Heart right ventricle (tissue), 16 donors: ENCODE data around the gene F12. TPM values are rescaled to one million over a fixed set of nuclear protein-coding genes. Genes with fewer than 3 reads are reported as not detected.

Source experiments
- ATAC-seq, 8 donors: fragments of 200-7000 bp; cut with Tn5 transposase; one replicate each; pipeline ENCODE4 v1.9.1; 2020; ENCODE audit warnings: mild to moderate bottlenecking in 8 of 8, moderate library complexity in 8 of 8, moderate number of reproducible peaks in 1 of 8
- DNase-seq, 2 donors: peaks; one replicate each; pipeline ENCODE4 v3.0.0-alpha.2; 2020
- H3K27ac ChIP-seq, 10 donors: fragments of 200-600 bp; sonication (generic) in 2 of 10; one replicate each; pipeline versions ENCODE4 v1.5.0 to v1.8.0; 2020 to 2022; ENCODE audit warnings: mild to moderate bottlenecking in 3 of 10
- H3K27me3 ChIP-seq, 7 donors: fragments of 200-600 bp; one replicate each; pipeline ENCODE4 v1.8.0; 2021 to 2022; ENCODE audit warnings: mild to moderate bottlenecking in 2 of 7
- H3K36me3 ChIP-seq, 9 donors: fragments of 200-600 bp; sonication (generic) in 1 of 9; one replicate each; pipeline versions ENCODE4 v1.5.0 to v1.8.0; 2020 to 2022; ENCODE audit warnings: mild to moderate bottlenecking in 2 of 9
- H3K4me1 ChIP-seq, 9 donors: fragments of 200-600 bp; sonication (generic) in 1 of 9; one replicate each; pipeline versions ENCODE4 v1.5.0 to v1.8.0; 2020 to 2022; ENCODE audit warnings: mild to moderate bottlenecking in 4 of 9
- H3K4me3 ChIP-seq, 10 donors: fragments of 200-600 bp; sonication (generic) in 2 of 10; one replicate each; pipeline versions ENCODE4 v1.5.0 to v1.8.0; 2020 to 2022; ENCODE audit warnings: mild to moderate bottlenecking in 7 of 10, moderate library complexity in 2 of 10
- H3K9me3 ChIP-seq, 11 donors: fragments of 200-600 bp in 10 of 11; sonication (generic) in 2 of 11; one replicate each; pipeline versions ENCODE4 v1.5.0 to v1.8.0; 2013 to 2022; ENCODE audit warnings: mild to moderate bottlenecking in 2 of 11, control low read depth in 1 of 11, moderate library complexity in 1 of 11
- CTCF ChIP-seq, 9 donors: fragments of 200-600 bp; sonication (generic) in 2 of 9; IDR thresholded peaks; one replicate each; pipeline versions ENCODE4 v1.5.0 to v1.8.0; 2021 to 2022; ENCODE audit warnings: antibody characterized with exemption in 9 of 9, mild to moderate bottlenecking in 5 of 9, moderate library complexity in 1 of 9
- WGBS, 2 donors: extraction: QIAGEN DNeasy Blood & Tissue Kit; methylation state at CpG; one replicate each; pipeline ENCODE4 v1.1.7; 2013; ENCODE audit warnings: inconsistent platforms in 1 of 2; 5-methylcytosine and 5-hydroxymethylcytosine counted together
- intact Hi-C, 10 donors: fragments of 100-400 bp; cut with DNase I; formaldehyde crosslinking; loops; one replicate each; pipeline versions ENCODE4 v1.11.1 to v1.14.2; 2022
- polyA plus RNA-seq, 2 donors: library from polyadenylated mRNA; stranded (reverse); fragments of 200-250 nt; gene quantifications; one replicate each; pipeline ENCODE4 v1.2.3, GENCODE V29; 2013
- total RNA-seq, 10 donors: library from RNA; stranded (reverse); fragmentation: NEBNext Ultra II Directional in 3 of 10; extraction: Animal tissue kit (Norgen Biotek cat#: 25700) in 3 of 10; gene quantifications; one replicate each; pipeline versions ENCODE4 v1.2.1 to v1.2.4, GENCODE V29; 2021 to 2023
- donor health status: Arrhythmogenic right ventricular cardiomyopathy.
- donor health status: ischemic (EF 13 %, LVEDD 7.1; RV severe dilation, severe dysfunction).
- donor health status: healthy with polysubstance abuse.
- donor health status: DM: no; HTN: yes; CAD: no.
- donor health status: DM: no; HTN: no; CAD: no.
- donor health status: ischemic (EF 25% LVEDD 6.9; RV normal size, moderate dysfunction).
- donor health status: ischemic (EF 25% LVEDD 5.7; RV mildly dilated, moderate dysfunction).
- donor health status: healthy.
- donor health status: DM: yes; HTN: yes; CAD: no.
- donor health status: Ischemic cardiomyopathy.
- donor health status: ischemic (EF 35%, LVEDD 5.7; RV mildly dilated, moderate dysfunction).
- donor health status: nonischemic (EF 11% LVEDD 7.7; RV severe dilation, severe dysfunction).
- donor health status: DM: yes; HTN: yes; CAD: no.
- donor health status: PGD.
- donor health status: ischemic (EF 29% LVEDD 5.4; RV normal size, mild dysfunction).
- donor health status: nonischemic (EF 23%, LVEDD 6.1; RV moderate dilation, normal function).

F12 gene
- total and polyA plus RNA-seq, 12 donors, result 0.25 to 0.37 (median 0.28) TPM; not detected in 9

- WGBS, 2 donors, result 84 to 91% methylated on average over 6 of the region's 6 CpGs
- no peak for TF ChIP-seq CTCF (IDR thresholded peaks at IDR 0.05)
- DNase-seq, result peak; percentile 50 to 61
- Histone ChIP-seq H3K27me3 (no peaks in the 10 kb centered on the region), H3K4me3 (peak overlapping the region in 1 of 10 donors; percentile 88), H3K4me1 (peaks cover 16 to 81% (median 46%) of the 10 kb centered on the region in 9 donors), H3K27ac (peak overlapping the region in 3 of 10 donors; percentile 2 to 96 (median 92)), H3K9me3 (no peaks in the 10 kb centered on the region), H3K36me3 (peaks cover 0 to 49% (median 20%) of the 10 kb centered on the region in 9 donors)
- ATAC-seq, result no peak
- intact Hi-C loops, result no loop called here
Observed at GRCh38 chr5:177429248-177430040, 20.1 kb upstream of the F12 start.

DNA sequence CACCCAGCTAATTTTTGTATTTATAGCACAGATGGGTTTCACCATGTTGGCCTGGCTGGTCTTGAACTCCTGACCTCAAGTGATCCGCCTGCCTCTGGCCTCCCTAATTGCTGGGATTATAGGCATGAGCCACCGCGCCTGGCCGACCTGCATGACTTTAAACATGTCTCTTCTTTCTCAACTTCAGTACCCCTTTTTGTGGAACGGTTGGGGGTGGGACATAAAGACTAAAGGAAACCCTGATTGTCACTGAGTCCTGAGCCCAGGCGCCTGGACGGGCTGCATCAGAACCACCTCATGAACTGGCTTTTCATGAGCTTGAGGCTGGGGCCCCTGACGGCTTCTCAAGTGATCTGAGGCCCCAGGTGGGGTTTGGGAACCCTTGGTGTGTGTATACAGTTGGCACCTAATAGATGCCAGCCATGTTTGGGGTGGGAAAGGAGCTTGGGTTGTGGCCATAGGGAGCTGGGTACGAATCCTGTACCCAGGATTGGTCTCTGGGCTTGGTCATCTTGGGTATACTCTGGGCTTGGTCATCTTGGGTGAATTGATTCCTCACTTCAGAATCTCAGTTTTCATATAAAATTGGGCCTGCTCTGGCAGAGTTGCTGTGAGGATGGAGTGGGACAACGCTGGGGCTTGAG lies 19.3 kb upstream of the F12 start:
- Histone ChIP-seq H3K27ac (peak overlapping the region in 3 of 10 donors; percentile 2 to 96 (median 92)), H3K4me3 (peak overlapping the region in 1 of 10 donors; percentile 88), H3K27me3 (no peaks in the 10 kb centered on the region), H3K4me1 (peaks cover 16 to 77% (median 46%) of the 10 kb centered on the region in 9 donors), H3K36me3 (peaks cover 0 to 41% (median 13%) of the 10 kb centered on the region in 9 donors), H3K9me3 (no peaks in the 10 kb centered on the region)
- ATAC-seq (no peak), DNase-seq (no peak)
- intact Hi-C loops, result no loop called here
- TF ChIP-seq CTCF (IDR thresholded peaks at IDR 0.05), result no peak
- WGBS, 2 donors, result 87 to 95% methylated on average over 10 of the region's 10 CpGs

DNA sequence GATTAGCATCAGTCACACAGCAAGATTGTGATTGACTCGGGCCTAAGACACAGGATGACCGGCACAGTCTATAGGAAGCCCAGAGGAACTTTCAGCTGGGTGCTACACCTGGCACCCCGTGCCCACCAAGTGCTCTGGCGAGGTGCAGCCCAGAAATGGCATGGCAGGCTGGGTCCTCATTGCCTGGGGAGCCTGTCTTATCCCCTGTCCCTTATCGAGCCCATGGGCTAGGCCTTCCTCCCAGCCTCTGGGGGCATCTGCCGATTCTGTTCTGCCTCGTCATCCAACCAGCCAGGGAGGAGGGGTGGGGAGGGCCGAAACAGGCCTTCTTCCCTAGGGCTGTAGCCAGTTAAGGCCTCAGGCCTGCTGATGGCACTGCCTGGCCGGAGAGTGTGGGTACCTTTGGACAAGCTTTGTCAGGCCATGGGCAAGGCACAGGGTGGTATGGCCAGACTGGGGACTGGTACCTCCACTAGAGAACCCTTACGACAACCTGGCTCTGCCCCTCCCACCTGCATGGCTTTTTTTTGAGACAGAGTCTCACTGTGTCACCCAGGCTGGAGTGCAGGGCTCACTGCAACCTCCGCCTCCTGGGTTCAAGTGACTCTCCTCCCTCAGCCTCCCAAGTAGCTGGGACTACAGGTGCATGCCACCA lies 18.7 kb upstream of the F12 start:
- no peaks in the 10 kb centered on the region for H3K27me3 ChIP-seq
- intact Hi-C loops, result loop anchor here in 1 of 10 donors (2.0 kb wide), 1 partner anchor 69 kb away; the partner anchor contains the start of gene PDLIM7
- H3K36me3 ChIP-seq, result peaks cover 0 to 35% (median 7%) of the 10 kb centered on the region in 9 donors
- peak overlapping the region in 3 of 10 donors; percentile 89 to 96 (median 92) for H3K27ac ChIP-seq
- DNase-seq (peak in 1 of 2 donors; percentile 5), ATAC-seq (no peak)
- WGBS, 2 donors, result 80 to 84% methylated on average over 11 of the region's 11 CpGs
- H3K9me3 ChIP-seq, result no peaks in the 10 kb centered on the region
- TF ChIP-seq CTCF (IDR thresholded peaks at IDR 0.05), result no peak
- H3K4me1 ChIP-seq, result peaks cover 16 to 72% (median 46%) of the 10 kb centered on the region in 9 donors
- H3K4me3 ChIP-seq, result peak overlapping the region in 6 of 10 donors; percentile 75 to 99 (median 93)
